B cell (primary cell): Measurements from ENCODE around the gene CALML4.

Experiments used
- EZH2 ChIP-seq: IDR thresholded peaks from 2 replicates; pipeline ENCODE4 v1.6.1; 2012; ENCODE audit warnings: borderline replicate concordance, low read depth, mild to moderate bottlenecking, moderate library complexity, low read length; ENCODE audit not compliant: insufficient read depth, poor library complexity, severe bottlenecking
- TF ChIP-seq, protein P1 (sequence below): fragments of 200-600 bp; IDR thresholded peaks from one replicate; pipeline ENCODE4 v1.8.0; 2022; ENCODE audit warnings: antibody characterized with exemption, mild to moderate bottlenecking

- TF ChIP-seq, protein P1, sequence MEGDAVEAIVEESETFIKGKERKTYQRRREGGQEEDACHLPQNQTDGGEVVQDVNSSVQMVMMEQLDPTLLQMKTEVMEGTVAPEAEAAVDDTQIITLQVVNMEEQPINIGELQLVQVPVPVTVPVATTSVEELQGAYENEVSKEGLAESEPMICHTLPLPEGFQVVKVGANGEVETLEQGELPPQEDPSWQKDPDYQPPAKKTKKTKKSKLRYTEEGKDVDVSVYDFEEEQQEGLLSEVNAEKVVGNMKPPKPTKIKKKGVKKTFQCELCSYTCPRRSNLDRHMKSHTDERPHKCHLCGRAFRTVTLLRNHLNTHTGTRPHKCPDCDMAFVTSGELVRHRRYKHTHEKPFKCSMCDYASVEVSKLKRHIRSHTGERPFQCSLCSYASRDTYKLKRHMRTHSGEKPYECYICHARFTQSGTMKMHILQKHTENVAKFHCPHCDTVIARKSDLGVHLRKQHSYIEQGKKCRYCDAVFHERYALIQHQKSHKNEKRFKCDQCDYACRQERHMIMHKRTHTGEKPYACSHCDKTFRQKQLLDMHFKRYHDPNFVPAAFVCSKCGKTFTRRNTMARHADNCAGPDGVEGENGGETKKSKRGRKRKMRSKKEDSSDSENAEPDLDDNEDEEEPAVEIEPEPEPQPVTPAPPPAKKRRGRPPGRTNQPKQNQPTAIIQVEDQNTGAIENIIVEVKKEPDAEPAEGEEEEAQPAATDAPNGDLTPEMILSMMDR, result no peak
- TF ChIP-seq EZH2, result no peak
These were observed 28.9 kb upstream of the CALML4 start for GRCh38 chr15:68234060-68234459.
